GM12874 (cell line): ENCODE data around the gene CELF4.

Experiments
- CTCF ChIP-seq: IDR thresholded peaks from 2 replicates; pipeline ENCODE4 v1.5.1; 2011; ENCODE audit warnings: low read depth, mild to moderate bottlenecking, control low read depth, low read length, moderate library complexity; ENCODE audit not compliant: insufficient read depth

Gene CELF4

GRCh38 chr18:37499044-37499443, 66.6 kb downstream of the CELF4 start:
- TF ChIP-seq CTCF, result no peak

- TF ChIP-seq CTCF, result no peak
Observed at GRCh38 chr18:37497853-37498518, 67.6 kb downstream of the CELF4 start.

GRCh38 chr18:37496568-37496967, 69.0 kb downstream of the CELF4 start:
- no peak for TF ChIP-seq CTCF

- TF ChIP-seq CTCF, result no peak
Observed at GRCh38 chr18:37495354-37495753, 70.2 kb downstream of the CELF4 start.

GRCh38 chr18:37494406-37494805, 71.2 kb downstream of the CELF4 start:
- TF ChIP-seq CTCF, result no peak

GRCh38 chr18:37493352-37493935, 72.2 kb downstream of the CELF4 start:
- no peak for TF ChIP-seq CTCF

GRCh38 chr18:37492952-37493351, 72.6 kb downstream of the CELF4 start:
- no peak for TF ChIP-seq CTCF

- no peak for TF ChIP-seq CTCF
Observed at GRCh38 chr18:37491526-37491925, 74.1 kb downstream of the CELF4 start.
